GM12878 (cell line): ENCODE data around the gene ZBTB4.

Experiments
- EP300 ChIP-seq, 2 experiments: fragments of 150-350 bp in 1 of 2; IDR thresholded peaks; 2 replicates each; pipeline ENCODE4 v1.6.1; 2011 to 2012; ENCODE audit warnings: low read depth in 2 of 2, low read length in 2 of 2, borderline replicate concordance in 1 of 2, improper control_type of control experiment in 1 of 2, inconsistent platforms in 1 of 2; ENCODE audit not compliant: control insufficient read depth in 1 of 2
- ESRRA ChIP-seq: IDR thresholded peaks from 2 replicates; pipeline ENCODE4 v1.6.1; 2012; ENCODE audit warnings: mild to moderate bottlenecking, low read length, improper control_type of control experiment
- EZH2 ChIP-seq: IDR thresholded peaks from 2 replicates; pipeline ENCODE4 v1.6.1; 2012; ENCODE audit warnings: low read depth, mild to moderate bottlenecking, control low read depth, inconsistent platforms, low read length, borderline replicate concordance; ENCODE audit not compliant: control insufficient read depth
- MYC ChIP-seq: IDR thresholded peaks from 2 replicates; pipeline ENCODE4 v1.6.1; 2011; ENCODE audit warnings: mild to moderate bottlenecking, low read length, moderate library complexity, inconsistent platforms; ENCODE audit not compliant: insufficient read depth, insufficient replicate concordance, insufficient read length, severe bottlenecking
- POLR2A ChIP-seq: IDR thresholded peaks from 2 replicates; pipeline ENCODE4 v1.6.1; 2011; ENCODE audit warnings: low read depth, mild to moderate bottlenecking, low read length
- POLR2AphosphoS5 ChIP-seq: IDR thresholded peaks from 2 replicates; pipeline ENCODE4 v1.6.1; 2011; ENCODE audit warnings: mild to moderate bottlenecking, low read length, inconsistent platforms
- RAD21 ChIP-seq: IDR thresholded peaks from 2 replicates; pipeline ENCODE4 v1.6.1; 2011; ENCODE audit warnings: mild to moderate bottlenecking, low read depth, low read length, moderate library complexity; ENCODE audit not compliant: insufficient read depth
- RBBP5 ChIP-seq: fragments of 200-600 bp; sonication (generic); conservative IDR thresholded peaks from 2 replicates; pipeline ENCODE4 v1.6.1; 2016
- ZBED1 ChIP-seq: IDR thresholded peaks from 2 replicates; pipeline ENCODE4 v1.6.1; 2016; ENCODE audit warnings: borderline replicate concordance
- ZNF274 ChIP-seq: IDR thresholded peaks from one replicate; pipeline ENCODE4 v1.8.0; 2011; ENCODE audit not compliant: insufficient read length, insufficient read depth
- TF ChIP-seq, protein P1 (sequence below): IDR thresholded peaks from 2 replicates; pipeline ENCODE4 v1.6.1; 2012; ENCODE audit warnings: low read depth, low read length, improper control_type of control experiment
- TF ChIP-seq, protein P2 (sequence below), 3 experiments: IDR thresholded peaks in 2 of 3; conservative IDR thresholded peaks in 1 of 3; 2 replicates each; pipeline ENCODE4 v1.5.1; 2011; ENCODE audit warnings: low read depth in 3 of 3, low read length in 3 of 3, mild to moderate bottlenecking in 3 of 3, control low read depth in 2 of 3, moderate library complexity in 2 of 3, inconsistent platforms in 1 of 3, mixed read lengths in 1 of 3; ENCODE audit not compliant: control insufficient read depth in 2 of 3, insufficient read depth in 1 of 3; ENCODE audit errors: extremely low read depth in 1 of 3

DNA sequence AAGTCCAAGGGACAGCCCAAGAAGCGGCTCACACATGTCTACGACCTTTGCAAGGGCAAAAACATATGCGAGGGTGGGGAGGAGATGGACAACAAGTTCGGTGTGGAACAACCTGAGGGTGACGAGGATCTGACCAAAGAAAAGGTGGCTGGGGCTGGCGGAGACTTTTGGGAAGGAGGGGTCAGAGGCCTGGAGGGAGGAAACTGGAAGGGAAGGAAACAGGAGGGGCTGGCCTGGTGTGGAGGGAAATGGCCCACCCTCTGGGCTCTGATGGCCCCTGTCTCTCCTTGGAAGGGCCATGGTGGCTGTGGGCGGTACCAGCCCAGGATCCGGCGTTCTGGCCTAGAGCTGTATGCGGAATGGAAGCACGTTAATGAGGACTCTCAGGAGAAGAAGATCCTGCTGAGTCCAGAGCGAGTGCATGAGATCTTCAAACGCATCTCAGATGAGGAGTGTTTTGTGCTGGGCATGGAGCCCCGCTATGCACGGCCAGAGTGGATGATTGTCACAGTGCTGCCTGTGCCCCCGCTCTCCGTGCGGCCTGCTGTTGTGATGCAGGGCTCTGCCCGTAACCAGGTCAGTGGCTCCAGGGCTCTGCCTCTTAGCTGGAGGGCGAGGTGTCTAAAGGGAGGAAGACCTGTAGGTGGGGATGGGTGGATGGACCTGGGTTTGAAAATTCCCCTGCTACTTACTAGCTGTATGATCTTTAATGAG lies 17.2 kb upstream of the ZBTB4 start:
- no peak for TF ChIP-seq EZH2
- TF ChIP-seq ZBED1, result no peak
- TF ChIP-seq MYC, result no peak
- TF ChIP-seq POLR2A, result peak; percentile 41; the same call in 1 of the 2 replicates
- TF ChIP-seq RBBP5, result no peak
- no peak for TF ChIP-seq EP300 (IDR thresholded peaks at IDR 0.05; ENCODE audit: borderline replicate concordance in 1 of 2, control insufficient read depth in 1 of 2, low read depth in 2 of 2, low read length in 2 of 2)
- no peak for TF ChIP-seq ESRRA
- peak; percentile 83 for TF ChIP-seq POLR2AphosphoS5
- TF ChIP-seq ZNF274, result no peak
- TF ChIP-seq RAD21, result no peak
- TF ChIP-seq, protein P1, sequence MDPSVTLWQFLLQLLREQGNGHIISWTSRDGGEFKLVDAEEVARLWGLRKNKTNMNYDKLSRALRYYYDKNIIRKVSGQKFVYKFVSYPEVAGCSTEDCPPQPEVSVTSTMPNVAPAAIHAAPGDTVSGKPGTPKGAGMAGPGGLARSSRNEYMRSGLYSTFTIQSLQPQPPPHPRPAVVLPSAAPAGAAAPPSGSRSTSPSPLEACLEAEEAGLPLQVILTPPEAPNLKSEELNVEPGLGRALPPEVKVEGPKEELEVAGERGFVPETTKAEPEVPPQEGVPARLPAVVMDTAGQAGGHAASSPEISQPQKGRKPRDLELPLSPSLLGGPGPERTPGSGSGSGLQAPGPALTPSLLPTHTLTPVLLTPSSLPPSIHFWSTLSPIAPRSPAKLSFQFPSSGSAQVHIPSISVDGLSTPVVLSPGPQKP, result no peak
- TF ChIP-seq, protein P2, sequence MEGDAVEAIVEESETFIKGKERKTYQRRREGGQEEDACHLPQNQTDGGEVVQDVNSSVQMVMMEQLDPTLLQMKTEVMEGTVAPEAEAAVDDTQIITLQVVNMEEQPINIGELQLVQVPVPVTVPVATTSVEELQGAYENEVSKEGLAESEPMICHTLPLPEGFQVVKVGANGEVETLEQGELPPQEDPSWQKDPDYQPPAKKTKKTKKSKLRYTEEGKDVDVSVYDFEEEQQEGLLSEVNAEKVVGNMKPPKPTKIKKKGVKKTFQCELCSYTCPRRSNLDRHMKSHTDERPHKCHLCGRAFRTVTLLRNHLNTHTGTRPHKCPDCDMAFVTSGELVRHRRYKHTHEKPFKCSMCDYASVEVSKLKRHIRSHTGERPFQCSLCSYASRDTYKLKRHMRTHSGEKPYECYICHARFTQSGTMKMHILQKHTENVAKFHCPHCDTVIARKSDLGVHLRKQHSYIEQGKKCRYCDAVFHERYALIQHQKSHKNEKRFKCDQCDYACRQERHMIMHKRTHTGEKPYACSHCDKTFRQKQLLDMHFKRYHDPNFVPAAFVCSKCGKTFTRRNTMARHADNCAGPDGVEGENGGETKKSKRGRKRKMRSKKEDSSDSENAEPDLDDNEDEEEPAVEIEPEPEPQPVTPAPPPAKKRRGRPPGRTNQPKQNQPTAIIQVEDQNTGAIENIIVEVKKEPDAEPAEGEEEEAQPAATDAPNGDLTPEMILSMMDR (IDR thresholded peaks at IDR 0.05 in 2 of 3, conservative IDR thresholded peaks at IDR 0.05 in 1 of 3; ENCODE audit: control insufficient read depth in 2 of 3, extremely low read depth in 1 of 3, insufficient read depth in 1 of 3, low read depth in 3 of 3, low read length in 3 of 3), result no peak
